ENCODE measurements around the gene FHIT.
"Not testable (repeated sequence)": the region's sequence is repeated elsewhere in the genome, so short reads cannot be mapped to it uniquely, and the experiment has no call there.

The FHIT gene

DNA sequence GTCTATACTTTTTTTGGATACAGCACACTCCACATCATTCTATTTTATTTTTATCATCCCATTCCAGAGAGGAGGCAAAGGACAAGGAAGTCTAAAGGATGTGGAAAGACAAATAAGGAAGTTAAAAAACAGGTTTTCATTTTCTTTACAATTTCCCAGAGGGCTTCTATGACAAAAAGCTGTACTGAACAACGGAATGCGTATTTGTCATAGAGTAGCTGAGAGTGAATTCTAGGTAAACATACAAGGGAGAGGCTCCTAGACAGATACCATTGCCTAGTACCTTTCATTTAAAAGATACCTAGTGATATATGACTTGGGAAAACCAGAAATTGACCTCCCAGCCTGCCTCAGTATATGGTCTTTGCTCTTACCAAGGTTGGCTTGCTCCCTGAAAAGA is 341.7 kb downstream of the FHIT start:
- no peak for DNase-seq

DNA sequence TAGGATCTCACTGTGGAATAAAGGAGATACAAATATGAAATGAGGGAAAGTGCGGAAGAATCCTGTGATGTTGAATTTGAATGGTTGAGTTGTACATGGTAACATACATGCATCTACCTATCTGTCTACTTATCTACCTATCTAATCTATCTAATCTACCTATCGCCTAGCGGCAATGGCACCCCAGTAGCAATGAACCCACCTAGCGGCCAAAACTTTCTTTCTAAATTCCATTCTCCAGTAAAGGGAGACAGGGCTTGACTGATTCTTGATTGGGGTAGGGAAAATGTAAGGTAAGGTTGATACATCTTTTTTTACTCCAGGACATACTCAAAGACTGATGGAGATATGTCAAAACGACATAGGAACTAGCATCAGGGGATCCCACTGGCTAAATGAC is 345.0 kb downstream of the FHIT start:
- no peak for DNase-seq

DNA sequence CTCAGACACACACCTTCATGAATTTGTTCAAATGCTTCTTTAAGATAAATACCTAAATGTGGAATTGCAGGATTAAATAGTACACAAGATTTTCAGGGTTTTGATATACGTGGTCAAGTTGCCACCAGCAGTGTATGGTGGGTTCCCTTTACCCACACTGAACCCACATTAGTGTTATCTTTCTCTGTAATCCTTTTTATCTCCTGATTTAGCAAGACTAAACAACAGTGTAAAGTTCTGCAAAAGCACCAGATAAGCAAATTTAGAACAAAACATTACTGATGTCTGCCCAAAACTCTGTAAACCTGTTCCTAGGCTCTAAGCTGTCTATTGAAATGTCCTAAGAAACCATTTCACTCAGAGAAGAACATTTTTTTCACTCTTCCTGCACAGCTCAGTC is 352.9 kb downstream of the FHIT start:
- DNase-seq = no peak

DNA sequence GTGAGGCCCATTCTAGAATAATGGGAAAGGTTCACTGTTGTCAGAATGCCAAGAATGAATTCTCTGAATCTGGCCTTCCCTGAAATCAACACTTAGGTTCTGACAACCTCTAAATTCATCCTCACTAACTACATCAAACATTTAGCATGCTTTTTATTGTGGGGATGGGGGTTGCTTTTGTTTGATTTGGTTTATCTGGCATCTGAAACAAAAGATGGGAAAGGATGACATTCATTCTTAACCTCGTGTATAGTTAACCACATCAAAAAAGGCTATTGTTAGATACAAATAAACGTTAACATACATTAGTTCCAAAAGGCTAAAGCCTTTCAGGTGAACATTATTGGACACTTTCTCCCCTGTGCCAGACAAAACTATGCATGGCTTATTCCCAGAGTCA is 357.3 kb downstream of the FHIT start:
- DNase-seq = no peak

DNA sequence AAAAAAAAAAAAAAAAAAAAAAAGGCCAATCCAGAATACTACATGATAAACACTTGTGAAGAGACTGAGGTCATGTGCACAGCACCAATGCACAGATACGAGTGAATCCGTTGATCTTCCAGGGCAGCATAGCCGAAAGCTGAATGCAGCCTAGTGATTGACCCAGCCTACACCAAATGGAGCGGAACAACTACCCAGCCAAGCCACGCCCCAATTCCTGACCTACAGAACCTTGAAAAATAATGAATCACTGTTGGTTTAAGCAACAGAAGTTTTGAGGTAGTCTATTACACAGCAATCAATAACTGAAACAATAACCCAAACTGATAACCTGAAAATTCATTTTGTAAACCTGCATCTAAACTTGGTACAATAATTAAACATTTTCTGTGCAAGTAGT is 361.0 kb downstream of the FHIT start:
- no peak for DNase-seq

DNA sequence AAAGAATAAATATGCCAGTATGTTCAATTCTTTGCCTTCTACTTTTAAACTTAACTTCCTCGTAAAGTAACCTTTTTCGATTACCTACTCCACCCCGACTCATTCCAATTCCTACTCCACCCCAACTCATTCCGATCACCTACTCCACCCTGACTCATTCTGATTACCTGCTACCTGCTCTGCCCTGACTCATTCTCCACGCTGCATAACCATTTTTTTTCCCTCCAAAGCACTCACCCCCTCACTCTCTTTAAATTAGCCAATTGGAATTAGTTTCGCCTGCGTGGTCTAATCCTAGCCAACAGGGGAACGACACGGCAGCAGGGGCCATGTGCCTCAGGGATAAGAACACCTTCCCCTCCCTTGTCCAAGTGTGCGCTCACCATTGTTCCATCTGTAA is 362.3 kb downstream of the FHIT start:
- not testable (repeated sequence) for DNase-seq

DNA sequence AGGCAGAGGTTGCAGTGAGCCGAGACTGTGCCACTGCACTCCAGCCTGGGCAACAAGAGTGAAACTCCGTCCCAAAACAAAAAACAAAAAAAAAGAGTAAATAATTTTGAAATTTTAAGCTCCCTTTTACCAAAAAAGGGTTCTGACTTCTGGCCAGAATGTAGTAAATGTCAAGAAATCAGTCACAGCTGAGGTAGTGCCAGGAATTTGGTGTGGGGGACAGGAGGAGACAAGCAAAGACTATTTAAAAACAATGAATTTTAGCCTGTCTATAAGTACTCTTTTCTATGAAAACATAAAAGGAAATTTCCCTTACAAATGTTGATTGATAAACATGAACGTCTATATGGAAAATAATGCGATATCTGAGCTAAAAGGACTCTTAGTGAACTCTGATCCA is 363.7 kb downstream of the FHIT start:
- no peak for DNase-seq

DNA sequence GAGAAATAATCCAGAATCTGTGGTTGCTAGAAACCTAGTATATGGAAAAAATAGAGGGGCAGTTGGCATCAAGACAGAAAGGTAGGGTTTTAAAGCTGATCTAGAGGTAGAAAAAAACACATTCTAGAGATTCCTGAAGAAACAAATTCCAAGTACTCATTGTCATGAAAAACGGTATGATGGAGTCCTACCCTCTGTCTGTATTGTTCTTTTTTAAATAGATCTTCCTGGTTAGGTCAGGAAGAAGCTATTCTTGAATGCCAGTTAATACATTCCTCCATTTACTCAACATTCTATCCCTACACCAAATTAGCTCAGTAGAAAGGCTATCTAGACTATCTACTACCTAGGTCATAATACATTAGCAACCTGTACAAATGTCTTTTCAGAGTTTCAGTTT is 364.7 kb downstream of the FHIT start:
- DNase-seq = no peak

DNA sequence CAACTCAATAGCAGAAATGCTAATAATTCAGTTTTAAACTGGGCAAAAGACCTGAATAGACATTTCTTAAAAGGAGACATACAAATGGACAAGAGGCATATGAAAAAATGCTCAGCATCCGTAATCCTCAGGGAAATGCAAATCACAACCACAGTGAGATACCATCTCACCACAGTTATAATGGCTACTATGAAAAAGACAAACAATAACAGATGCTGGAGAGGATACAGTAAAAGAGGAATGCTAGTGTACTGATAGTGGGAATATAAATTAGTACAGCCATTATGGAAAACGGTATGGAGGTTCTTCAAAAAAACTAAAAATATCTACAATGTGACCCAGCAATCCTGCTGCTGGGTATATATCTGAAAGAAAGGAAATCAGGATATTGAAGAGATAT is 367.2 kb downstream of the FHIT start:
- no peak for DNase-seq

DNA sequence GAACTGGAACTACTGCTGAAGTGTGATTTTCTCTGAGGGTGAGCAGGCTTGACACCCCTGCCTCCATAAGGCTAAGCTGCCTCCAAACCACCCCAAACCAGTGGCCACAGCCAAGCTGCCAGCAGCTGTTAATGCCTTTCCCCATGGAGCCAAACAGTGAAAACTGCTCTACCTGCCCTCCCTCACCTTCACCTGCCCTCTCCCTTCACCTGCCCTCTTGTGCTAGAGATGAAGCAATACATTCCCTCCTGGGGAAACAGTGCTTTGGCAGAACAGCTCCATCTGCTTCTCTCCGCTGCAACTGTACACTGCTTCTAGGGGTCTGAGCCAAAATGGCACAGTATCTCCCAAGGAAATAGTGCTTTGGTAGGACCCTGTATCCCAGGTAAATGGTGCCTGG is 374.1 kb downstream of the FHIT start:
- DNase-seq = no peak

DNA sequence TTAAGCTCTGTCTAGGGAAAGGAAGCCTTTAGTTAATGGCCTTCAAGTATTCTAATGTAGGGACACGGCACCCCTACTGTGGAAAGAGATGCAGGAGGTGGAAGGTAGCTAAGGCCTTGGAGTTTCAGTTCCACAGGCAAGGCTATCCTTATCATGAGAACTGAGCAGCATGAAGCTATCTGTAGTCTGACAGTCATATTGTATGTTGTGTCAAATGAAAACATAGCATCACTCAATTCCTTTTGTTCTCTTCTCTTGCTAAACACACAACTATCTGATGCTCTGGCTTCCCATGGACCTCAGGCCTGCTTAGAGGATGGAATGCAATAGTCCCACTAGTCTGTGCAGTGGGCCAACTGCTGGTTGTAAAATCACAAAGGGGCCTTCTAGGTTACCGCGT is 380.9 kb downstream of the FHIT start:
- DNase-seq = no peak

DNA sequence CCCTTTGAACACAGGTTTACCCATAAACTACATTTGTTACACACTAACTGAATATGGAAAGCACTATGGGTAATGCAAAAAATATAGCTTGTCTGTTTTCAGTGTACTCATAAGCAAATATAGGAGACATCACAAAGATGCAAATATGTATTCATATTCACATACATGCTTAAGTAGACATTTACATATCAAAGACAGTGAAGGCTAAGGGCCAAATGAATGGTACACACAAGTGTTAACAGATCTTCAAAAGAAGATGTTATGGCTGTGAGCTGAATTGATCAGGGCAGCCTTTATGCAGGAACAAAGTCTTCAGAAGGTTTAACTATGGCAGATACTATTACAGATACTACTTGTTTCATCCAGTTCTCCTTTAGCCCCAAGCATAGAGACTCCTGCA is 384.1 kb downstream of the FHIT start:
- DNase-seq = no peak

DNA sequence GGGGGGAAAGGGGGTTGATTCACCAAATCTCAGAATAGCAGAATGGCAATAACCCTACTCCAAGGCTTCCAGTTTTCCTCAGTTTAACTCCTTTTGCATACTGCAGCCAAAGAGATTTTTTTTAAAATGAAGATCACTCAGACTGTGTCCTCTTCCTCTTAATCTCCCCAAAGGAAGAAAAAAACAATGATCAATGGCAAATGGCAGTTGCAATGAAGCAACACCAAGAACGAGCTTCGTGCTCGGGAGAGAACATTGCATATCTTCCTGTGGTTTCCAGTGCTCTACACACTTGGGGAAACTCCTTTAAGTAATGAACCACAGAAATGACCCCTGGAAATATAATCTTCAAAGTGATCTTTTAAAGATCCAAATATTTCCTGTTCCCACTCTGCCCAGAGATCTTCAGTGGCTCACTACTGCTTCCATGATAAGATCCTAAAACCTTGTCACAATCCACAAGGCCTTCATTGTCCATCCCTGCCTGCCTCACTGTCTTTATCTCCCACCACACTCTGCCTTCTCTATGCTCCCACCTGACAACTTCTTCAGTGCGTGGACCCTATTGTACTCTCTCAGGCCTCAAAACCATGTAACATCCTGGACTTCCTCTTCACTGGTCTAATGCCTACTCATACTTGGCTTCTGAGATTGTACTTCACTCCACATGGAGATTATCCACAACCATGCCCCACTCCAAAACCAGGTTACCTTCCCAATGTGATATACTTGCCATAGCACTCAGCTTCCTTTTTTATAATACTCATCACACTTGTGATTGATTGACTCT is 394.8 kb downstream of the FHIT start:
- DNase-seq = no peak

DNA sequence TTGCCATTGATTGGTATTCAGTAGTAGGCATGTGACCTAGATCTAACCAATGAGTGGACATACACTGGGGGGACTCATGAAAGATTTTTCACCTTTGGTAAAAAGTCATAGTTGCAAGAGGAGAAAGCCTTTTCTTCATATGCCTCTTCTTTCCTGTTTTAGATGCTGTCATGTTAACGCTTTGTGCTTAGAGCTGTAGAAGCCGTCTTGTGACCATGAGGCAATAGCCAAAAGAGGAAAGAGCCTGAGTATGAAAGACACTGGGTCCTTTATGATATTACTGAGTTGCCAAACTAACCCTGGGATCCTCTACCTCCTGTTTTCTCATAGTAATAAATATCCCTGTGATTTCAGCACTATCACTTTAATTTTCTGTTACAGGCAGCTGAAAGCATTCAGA is 396.0 kb downstream of the FHIT start:
- DNase-seq = no peak

DNA sequence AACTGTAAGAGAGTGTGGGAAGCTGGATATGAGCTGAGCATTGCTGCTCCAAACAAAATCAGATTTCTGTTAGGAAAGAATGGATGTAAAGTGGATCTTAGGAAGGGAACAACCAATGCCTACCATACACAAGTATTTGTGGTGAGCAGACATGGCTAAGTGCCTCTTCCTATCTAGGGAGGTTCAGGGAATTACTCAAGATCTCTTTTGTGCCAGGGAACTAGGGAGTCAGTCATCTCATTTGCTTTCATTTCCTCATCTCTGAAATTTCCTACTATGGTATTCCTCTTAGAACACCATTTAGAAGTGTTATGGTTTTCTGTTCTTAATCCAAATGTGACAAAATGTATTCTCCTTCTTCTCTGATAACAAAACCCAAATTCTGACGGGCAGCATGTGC is 396.5 kb downstream of the FHIT start:
- no peak for DNase-seq

DNA sequence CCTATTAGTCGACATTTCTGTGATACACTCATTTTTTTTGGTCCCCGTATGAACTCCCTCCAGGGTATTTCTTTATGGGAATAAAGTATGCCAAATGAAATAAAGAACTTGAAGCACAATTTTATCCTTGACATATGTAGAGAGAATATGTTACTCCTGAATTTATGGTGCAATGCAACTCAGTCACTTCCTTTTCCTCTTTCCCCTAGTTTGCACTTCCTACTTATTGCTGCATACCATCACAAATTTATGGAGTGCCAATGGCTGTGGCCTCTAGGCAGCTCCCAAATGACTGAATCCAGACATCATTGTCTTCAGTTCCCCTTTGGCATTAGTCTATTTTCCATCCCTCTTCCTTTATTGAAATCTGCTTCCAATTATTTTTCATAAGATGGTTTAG is 403.5 kb downstream of the FHIT start:
- no peak for DNase-seq

DNA sequence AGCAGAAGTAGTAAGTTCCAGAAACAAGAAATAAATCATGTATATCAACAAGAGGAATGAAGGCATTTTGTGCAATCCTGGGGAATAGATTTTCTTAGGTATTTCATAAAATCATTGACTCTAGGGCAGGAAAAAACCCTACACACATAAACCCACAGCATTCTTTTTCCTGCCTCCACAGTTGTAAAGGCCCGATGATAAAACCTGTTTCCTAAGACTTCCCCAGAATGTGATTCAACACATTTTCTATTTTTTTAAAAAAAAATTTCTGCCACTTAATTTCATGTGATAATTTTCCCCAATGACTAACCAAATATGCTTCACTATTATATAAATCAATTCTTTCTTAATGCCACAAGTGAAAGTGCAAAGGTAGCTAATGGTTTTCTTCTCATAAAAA is 407.0 kb downstream of the FHIT start:
- DNase-seq = no peak

DNA sequence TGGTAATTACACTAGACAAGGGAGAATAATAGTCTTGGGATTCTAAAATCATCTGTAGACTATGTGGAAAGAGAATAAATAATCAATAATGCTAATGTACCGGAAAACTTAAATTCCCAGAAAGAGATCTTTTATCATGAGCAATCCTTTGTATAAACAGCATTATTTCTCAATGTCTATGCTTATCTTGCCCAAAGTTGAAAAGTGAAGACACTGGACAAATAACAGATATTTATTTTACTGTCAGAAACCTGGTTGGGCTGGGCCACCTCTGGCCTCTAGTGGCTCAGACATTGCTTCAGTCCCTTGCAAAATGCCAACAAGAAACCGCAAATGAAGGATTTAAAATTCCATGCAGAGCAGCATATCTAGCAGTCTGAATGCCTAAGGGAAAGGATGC is 409.9 kb downstream of the FHIT start:
- DNase-seq = no peak

DNA sequence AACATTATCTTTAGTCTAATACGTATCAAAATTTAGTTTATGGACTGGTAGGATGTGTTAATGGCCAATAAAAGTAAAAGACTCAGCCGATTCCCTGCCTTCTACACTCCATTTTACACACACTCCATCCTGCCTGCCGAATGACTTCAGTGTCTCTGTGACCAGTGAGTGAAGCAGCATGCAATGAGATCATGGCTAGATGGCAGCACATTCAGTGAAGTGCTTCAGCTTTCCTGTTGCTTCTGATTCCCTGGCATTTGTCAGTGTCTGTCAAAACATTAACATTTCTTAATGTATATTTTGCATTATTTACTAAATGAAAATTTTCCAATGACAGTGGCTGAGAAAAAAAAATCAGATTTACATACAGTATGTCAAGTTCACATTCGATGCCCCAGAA is 412.0 kb downstream of the FHIT start:
- DNase-seq = no peak

DNA sequence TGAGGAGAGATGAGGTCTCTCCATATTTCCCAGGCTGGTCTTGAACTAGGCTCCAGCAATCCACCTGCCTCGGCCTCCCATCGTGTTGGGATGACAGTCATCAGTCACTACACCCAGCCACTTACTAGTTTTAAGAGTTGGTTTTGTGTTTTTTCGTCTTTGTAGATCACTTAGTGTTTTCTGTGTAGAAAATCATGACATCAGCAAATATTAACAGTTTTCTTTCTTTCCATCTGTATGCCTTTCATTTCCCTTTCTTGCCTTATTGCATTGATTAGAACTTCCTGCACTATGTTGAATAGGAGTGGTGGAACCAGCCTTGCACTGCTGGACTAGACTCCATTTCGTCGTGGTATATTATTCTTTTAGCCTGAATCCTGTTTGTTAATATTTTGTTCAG is 415.5 kb downstream of the FHIT start:
- DNase-seq = no peak

DNA sequence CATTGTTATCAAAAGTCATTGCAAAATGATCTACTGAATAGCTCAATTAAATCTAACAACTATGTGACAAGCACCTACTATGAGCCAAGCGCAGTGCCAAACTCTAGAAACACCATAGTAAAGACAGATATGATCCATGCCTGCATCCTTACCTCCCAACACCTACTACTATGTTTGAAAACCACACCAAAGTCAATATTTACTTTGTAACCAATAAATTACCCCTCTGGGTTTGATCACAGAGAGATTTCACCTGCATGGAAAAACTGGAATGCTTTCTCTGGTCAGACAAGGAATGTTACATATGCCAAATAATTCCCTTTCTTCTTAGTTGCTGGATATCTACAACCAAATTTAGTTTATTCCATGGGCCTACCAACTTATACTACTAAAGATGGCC is 422.2 kb downstream of the FHIT start:
- no peak for DNase-seq

DNA sequence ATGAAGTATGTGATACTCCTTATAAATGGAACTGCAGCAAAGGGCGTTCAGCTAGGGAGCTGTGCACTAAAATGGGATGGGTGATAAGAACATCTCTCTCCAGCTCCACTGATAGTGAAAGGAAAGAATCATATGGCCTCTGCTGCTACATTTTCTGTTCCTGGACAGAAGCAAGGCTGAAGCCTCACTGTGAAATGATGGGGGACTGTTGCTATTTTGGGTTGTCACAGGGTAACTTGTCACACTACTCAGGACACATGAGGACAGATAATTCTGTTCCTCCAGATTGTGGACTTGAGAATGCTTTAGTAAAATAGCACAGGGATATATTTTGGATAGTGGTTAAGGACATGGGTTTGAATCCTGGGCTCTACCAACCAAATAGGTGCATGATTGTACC is 423.6 kb downstream of the FHIT start:
- DNase-seq = no peak

DNA sequence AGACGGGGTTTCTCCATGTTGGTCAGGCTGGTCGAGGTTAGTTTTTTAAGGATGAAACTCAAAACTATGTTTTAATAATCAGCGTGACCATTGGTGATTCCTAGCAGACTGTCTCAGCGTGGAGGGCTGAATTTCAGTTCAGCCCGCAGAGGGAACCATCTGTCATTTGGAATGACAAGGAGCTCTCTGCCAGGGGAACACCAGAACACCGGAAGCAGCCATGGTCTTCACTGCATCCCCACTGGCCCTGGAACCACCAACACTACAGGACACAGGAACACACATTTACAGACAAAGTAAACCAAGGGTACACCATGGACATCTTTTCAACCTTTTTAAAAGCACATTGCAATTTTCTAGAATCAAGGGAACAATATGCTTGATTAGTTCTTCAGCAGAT is 424.7 kb downstream of the FHIT start:
- DNase-seq = no peak

DNA sequence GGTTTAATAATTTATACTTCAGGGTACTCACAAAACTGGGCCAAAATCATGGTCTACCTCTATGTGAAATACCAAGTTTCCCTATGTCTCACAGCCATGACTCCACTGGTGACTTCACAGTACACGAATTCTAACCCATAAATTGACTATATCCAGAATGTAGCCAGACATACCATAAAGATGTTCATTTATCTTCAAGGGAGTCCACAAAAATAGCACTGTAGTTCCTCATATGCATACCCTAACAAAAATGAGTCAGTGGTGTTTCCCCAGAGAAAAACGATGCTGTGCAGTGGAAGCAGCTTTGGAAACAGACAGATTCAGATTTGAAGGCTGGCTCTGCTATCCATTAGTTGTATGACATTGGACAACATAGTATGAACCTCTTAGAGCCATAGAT is 438.8 kb downstream of the FHIT start:
- DNase-seq = no peak

DNA sequence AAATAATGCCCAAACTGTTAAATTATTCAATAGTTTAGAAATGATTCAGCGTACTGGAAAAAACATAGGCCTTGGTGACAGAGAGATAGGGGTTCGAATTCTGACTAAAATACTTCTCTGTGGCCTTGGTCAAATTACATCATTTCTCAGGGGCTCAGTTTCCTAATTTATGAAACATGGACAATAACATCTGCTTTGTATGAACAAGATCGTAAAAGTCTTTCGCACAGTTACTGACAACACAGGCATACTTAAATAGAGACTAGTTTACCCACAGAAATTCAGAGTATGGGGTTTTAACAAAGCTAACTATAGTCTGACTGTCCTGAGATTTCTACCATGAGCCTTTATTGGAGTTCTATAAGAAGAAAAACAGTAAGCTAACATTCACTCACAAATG is 440.4 kb downstream of the FHIT start:
- DNase-seq = no peak
